Measurements from ENCODE around the gene CAPG.
"Not testable (repeated sequence)": the region's sequence is repeated elsewhere in the genome, so short reads cannot be mapped to it uniquely, and the experiment has no call there.

The CAPG gene

GRCh38 chr2:85448461-85449213 is 38.5 kb upstream of the CAPG start:
- H3K27ac ChIP-seq (ENCODE audit: low read depth in 2 of 2, low read length in 2 of 2) = no peak overlapping the region
- no peak overlapping the region for H3K9ac ChIP-seq (ENCODE audit: low read depth in 1 of 2, low read length in 2 of 2)
- H3K4me1 ChIP-seq (ENCODE audit: control insufficient read depth in 2 of 2, insufficient read depth in 2 of 2, low read length in 2 of 2) = no peaks in the 10 kb centered on the region
- no peaks in the 10 kb centered on the region for H3K9me3 ChIP-seq (ENCODE audit: control insufficient read depth in 2 of 2, low read length in 2 of 2)
- H3K27me3 ChIP-seq (ENCODE audit: control insufficient read depth in 2 of 2, insufficient read depth in 2 of 2, low read length in 2 of 2) = no peaks in the 10 kb centered on the region
- H3K36me3 ChIP-seq (ENCODE audit: control insufficient read depth in 2 of 2, insufficient read depth in 2 of 2, low read length in 2 of 2) = no peaks in the 10 kb centered on the region
- H3K4me3 ChIP-seq (ENCODE audit: low read length in 2 of 2) = no peak overlapping the region

- no peak overlapping the region for H3K27ac ChIP-seq (ENCODE audit: low read depth in 2 of 2, low read length in 2 of 2)
- H3K9me3 ChIP-seq (ENCODE audit: control insufficient read depth in 2 of 2, low read length in 2 of 2) = no peaks in the 10 kb centered on the region
- H3K27me3 ChIP-seq (ENCODE audit: control insufficient read depth in 2 of 2, insufficient read depth in 2 of 2, low read length in 2 of 2) = no peaks in the 10 kb centered on the region
- H3K4me3 ChIP-seq (ENCODE audit: low read length in 2 of 2) = no peak overlapping the region
- no peak overlapping the region for H3K9ac ChIP-seq (ENCODE audit: low read depth in 1 of 2, low read length in 2 of 2)
- H3K36me3 ChIP-seq (ENCODE audit: control insufficient read depth in 2 of 2, insufficient read depth in 2 of 2, low read length in 2 of 2) = no peaks in the 10 kb centered on the region
- H3K4me1 ChIP-seq (ENCODE audit: control insufficient read depth in 2 of 2, insufficient read depth in 2 of 2, low read length in 2 of 2) = no peaks in the 10 kb centered on the region
Measured at GRCh38 chr2:85447222-85447585, 37.0 kb upstream of the CAPG start.

GRCh38 chr2:85446296-85447221 is 36.4 kb upstream of the CAPG start:
- Histone ChIP-seq H3K4me3 (ENCODE audit: low read length in 2 of 2) (no peak overlapping the region), H3K9me3 (ENCODE audit: control insufficient read depth in 2 of 2, low read length in 2 of 2) (no peaks in the 10 kb centered on the region), H3K4me1 (ENCODE audit: control insufficient read depth in 2 of 2, insufficient read depth in 2 of 2, low read length in 2 of 2) (no peaks in the 10 kb centered on the region), H3K36me3 (ENCODE audit: control insufficient read depth in 2 of 2, insufficient read depth in 2 of 2, low read length in 2 of 2) (no peaks in the 10 kb centered on the region), H3K27me3 (ENCODE audit: control insufficient read depth in 2 of 2, insufficient read depth in 2 of 2, low read length in 2 of 2) (no peaks in the 10 kb centered on the region), H3K27ac (ENCODE audit: low read depth in 2 of 2, low read length in 2 of 2) (peak overlapping the region; percentile 34 to 48), H3K9ac (ENCODE audit: low read depth in 1 of 2, low read length in 2 of 2) (no peak overlapping the region)

GRCh38 chr2:85445316-85446295 is 35.4 kb upstream of the CAPG start:
- Histone ChIP-seq H3K27me3 (ENCODE audit: control insufficient read depth in 2 of 2, insufficient read depth in 2 of 2, low read length in 2 of 2) (no peaks in the 10 kb centered on the region), H3K36me3 (ENCODE audit: control insufficient read depth in 2 of 2, insufficient read depth in 2 of 2, low read length in 2 of 2) (no peaks in the 10 kb centered on the region), H3K9ac (ENCODE audit: low read depth in 1 of 2, low read length in 2 of 2) (no peak overlapping the region), H3K27ac (ENCODE audit: low read depth in 2 of 2, low read length in 2 of 2) (peak overlapping the region; percentile 37 to 48), H3K9me3 (ENCODE audit: control insufficient read depth in 2 of 2, low read length in 2 of 2) (no peaks in the 10 kb centered on the region), H3K4me3 (ENCODE audit: low read length in 2 of 2) (no peak overlapping the region), H3K4me1 (ENCODE audit: control insufficient read depth in 2 of 2, insufficient read depth in 2 of 2, low read length in 2 of 2) (no peaks in the 10 kb centered on the region)

- H3K4me3 ChIP-seq (ENCODE audit: low read length in 2 of 2) = no peak overlapping the region
- H3K27me3 ChIP-seq (ENCODE audit: control insufficient read depth in 2 of 2, insufficient read depth in 2 of 2, low read length in 2 of 2) = no peaks in the 10 kb centered on the region
- H3K9me3 ChIP-seq (ENCODE audit: control insufficient read depth in 2 of 2, low read length in 2 of 2) = no peaks in the 10 kb centered on the region
- H3K36me3 ChIP-seq (ENCODE audit: control insufficient read depth in 2 of 2, insufficient read depth in 2 of 2, low read length in 2 of 2) = no peaks in the 10 kb centered on the region
- H3K9ac ChIP-seq (ENCODE audit: low read depth in 1 of 2, low read length in 2 of 2) = no peak overlapping the region
- no peaks in the 10 kb centered on the region for H3K4me1 ChIP-seq (ENCODE audit: control insufficient read depth in 2 of 2, insufficient read depth in 2 of 2, low read length in 2 of 2)
- no peak overlapping the region for H3K27ac ChIP-seq (ENCODE audit: low read depth in 2 of 2, low read length in 2 of 2)
Measured at GRCh38 chr2:85444629-85445172, 34.5 kb upstream of the CAPG start.

GRCh38 chr2:85441864-85442263 is 31.7 kb upstream of the CAPG start:
- Histone ChIP-seq H3K4me3 (ENCODE audit: low read length in 2 of 2) (no peak overlapping the region), H3K27me3 (ENCODE audit: control insufficient read depth in 2 of 2, insufficient read depth in 2 of 2, low read length in 2 of 2) (no peaks in the 10 kb centered on the region), H3K27ac (ENCODE audit: low read depth in 2 of 2, low read length in 2 of 2) (no peak overlapping the region), H3K4me1 (ENCODE audit: control insufficient read depth in 2 of 2, insufficient read depth in 2 of 2, low read length in 2 of 2) (peaks cover 9 to 10% of the 10 kb centered on the region in 2 donors), H3K9me3 (ENCODE audit: control insufficient read depth in 2 of 2, low read length in 2 of 2) (no peaks in the 10 kb centered on the region), H3K36me3 (ENCODE audit: control insufficient read depth in 2 of 2, insufficient read depth in 2 of 2, low read length in 2 of 2) (no peaks in the 10 kb centered on the region), H3K9ac (ENCODE audit: low read depth in 1 of 2, low read length in 2 of 2) (no peak overlapping the region)

- Histone ChIP-seq H3K36me3 (ENCODE audit: control insufficient read depth in 2 of 2, insufficient read depth in 2 of 2, low read length in 2 of 2) (no peaks in the 10 kb centered on the region), H3K9ac (ENCODE audit: low read depth in 1 of 2, low read length in 2 of 2) (no peak overlapping the region), H3K4me3 (ENCODE audit: low read length in 2 of 2) (no peak overlapping the region), H3K9me3 (ENCODE audit: control insufficient read depth in 2 of 2, low read length in 2 of 2) (no peaks in the 10 kb centered on the region), H3K27me3 (ENCODE audit: control insufficient read depth in 2 of 2, insufficient read depth in 2 of 2, low read length in 2 of 2) (no peaks in the 10 kb centered on the region), H3K4me1 (ENCODE audit: control insufficient read depth in 2 of 2, insufficient read depth in 2 of 2, low read length in 2 of 2) (peaks cover 9 to 10% of the 10 kb centered on the region in 2 donors), H3K27ac (ENCODE audit: low read depth in 2 of 2, low read length in 2 of 2) (no peak overlapping the region)
Measured at GRCh38 chr2:85440729-85441128, 30.6 kb upstream of the CAPG start.

- no peaks in the 10 kb centered on the region for H3K9me3 ChIP-seq (ENCODE audit: control insufficient read depth in 2 of 2, low read length in 2 of 2)
- peaks cover 9 to 10% of the 10 kb centered on the region in 2 donors for H3K4me1 ChIP-seq (ENCODE audit: control insufficient read depth in 2 of 2, insufficient read depth in 2 of 2, low read length in 2 of 2)
- H3K36me3 ChIP-seq (ENCODE audit: control insufficient read depth in 2 of 2, insufficient read depth in 2 of 2, low read length in 2 of 2) = no peaks in the 10 kb centered on the region
- no peaks in the 10 kb centered on the region for H3K27me3 ChIP-seq (ENCODE audit: control insufficient read depth in 2 of 2, insufficient read depth in 2 of 2, low read length in 2 of 2)
- H3K27ac ChIP-seq (ENCODE audit: low read depth in 2 of 2, low read length in 2 of 2) = no peak overlapping the region
- H3K9ac ChIP-seq (ENCODE audit: low read depth in 1 of 2, low read length in 2 of 2) = no peak overlapping the region
- no peak overlapping the region for H3K4me3 ChIP-seq (ENCODE audit: low read length in 2 of 2)
Measured at GRCh38 chr2:85439986-85440385, 29.8 kb upstream of the CAPG start.

- H3K4me3 ChIP-seq (ENCODE audit: low read length in 2 of 2); H3K9ac ChIP-seq (ENCODE audit: low read depth in 1 of 2, low read length in 2 of 2); H3K27ac ChIP-seq (ENCODE audit: low read depth in 2 of 2, low read length in 2 of 2); H3K27me3 ChIP-seq (ENCODE audit: control insufficient read depth in 2 of 2, insufficient read depth in 2 of 2, low read length in 2 of 2); H3K9me3 ChIP-seq (ENCODE audit: control insufficient read depth in 2 of 2, low read length in 2 of 2); H3K36me3 ChIP-seq (ENCODE audit: control insufficient read depth in 2 of 2, insufficient read depth in 2 of 2, low read length in 2 of 2): not testable (repeated sequence)
- H3K4me1 ChIP-seq (ENCODE audit: control insufficient read depth in 2 of 2, insufficient read depth in 2 of 2, low read length in 2 of 2) = peaks cover 9 to 10% of the 10 kb centered on the region in 2 donors
Measured at GRCh38 chr2:85439569-85439968, 29.4 kb upstream of the CAPG start.
